NCI-H510A (cell line): ENCODE results near the gene OR7G3.
A peak's percentile ranks its signal among the peaks of the same experiment; 100 is the strongest.

ENCODE experiments used
- DNase-seq: peaks from one replicate; lab custom pipeline; 2025; lab: John Stamatoyannopoulos, UW

The OR7G3 gene

GRCh38 chr19:9126900-9127405 lies at the start of gene OR7G3:
Gene OR7G3 (minus strand): TSS chr19:9126950. CDS start chr19:9126950, 0 bp downstream.
- no peak for DNase-seq

- no peak for DNase-seq
Measured at GRCh38 chr19:9175326-9175725, 48.6 kb upstream of the OR7G3 start.

GRCh38 chr19:9171393-9171991 lies 44.7 kb upstream of the OR7G3 start:
- DNase-seq, result no peak

GRCh38 chr19:9166846-9167245 lies 40.1 kb upstream of the OR7G3 start:
- DNase-seq, result no peak

- DNase-seq, result no peak
Measured at GRCh38 chr19:9165261-9165660, 38.5 kb upstream of the OR7G3 start.

- DNase-seq, result no peak
Measured at GRCh38 chr19:9161427-9161826, 34.7 kb upstream of the OR7G3 start.

GRCh38 chr19:9159891-9160290 lies 33.1 kb upstream of the OR7G3 start:
- DNase-seq, result no peak

GRCh38 chr19:9156304-9156703 lies 29.6 kb upstream of the OR7G3 start:
- no peak for DNase-seq

GRCh38 chr19:9155591-9155990 lies 28.8 kb upstream of the OR7G3 start:
- no peak for DNase-seq

GRCh38 chr19:9151367-9151766 lies 24.6 kb upstream of the OR7G3 start:
- no peak for DNase-seq

- no peak for DNase-seq
Measured at GRCh38 chr19:9150650-9151049, 23.9 kb upstream of the OR7G3 start.

GRCh38 chr19:9149997-9150396 lies 23.2 kb upstream of the OR7G3 start:
- DNase-seq, result no peak

GRCh38 chr19:9148697-9149096 lies 21.9 kb upstream of the OR7G3 start:
- no peak for DNase-seq

- no peak for DNase-seq
Measured at GRCh38 chr19:9146882-9147281, 20.1 kb upstream of the OR7G3 start.

- no peak for DNase-seq
Measured at GRCh38 chr19:9144920-9145319, 18.2 kb upstream of the OR7G3 start.

- DNase-seq, result peak; percentile 81
Measured at GRCh38 chr19:9140159-9140874, 13.6 kb upstream of the OR7G3 start, which contains the start of gene ZNF317. Gene ZNF317 (plus strand): TSS chr19:9140397. CDS start chr19:9156017, 15,620 bp downstream.

GRCh38 chr19:9139609-9140158 lies 12.9 kb upstream of the OR7G3 start:
- no peak for DNase-seq

- DNase-seq, result no peak
Measured at GRCh38 chr19:9132422-9132821, 5.7 kb upstream of the OR7G3 start.

GRCh38 chr19:9130965-9131364 lies 4.2 kb upstream of the OR7G3 start:
- no peak for DNase-seq

GRCh38 chr19:9128171-9128570 lies 1.4 kb upstream of the OR7G3 start:
- no peak for DNase-seq

- no peak for DNase-seq
Measured at GRCh38 chr19:9116547-9116946, 10.2 kb downstream of the OR7G3 start.

- DNase-seq, result no peak
Measured at GRCh38 chr19:9115307-9115813, 11.4 kb downstream of the OR7G3 start, which contains the start of gene OR7G1. Gene OR7G1 (minus strand): TSS chr19:9115763. CDS start chr19:9115763, 0 bp downstream.

GRCh38 chr19:9109959-9110358 lies 16.8 kb downstream of the OR7G3 start:
- DNase-seq, result no peak
